Stimulated activated CD8-positive, alpha-beta memory T cell treated with anti-CD3 and anti-CD28 coated beads, Interleukin-4, amount 100 ng/mL, for 48 hours (primary cell): ENCODE results near the gene PLA2R1.

Experiments
- DNase-seq: peaks from one replicate; pipeline ENCODE4 v3.0.0-alpha.2; 2020

The PLA2R1 gene

DNA sequence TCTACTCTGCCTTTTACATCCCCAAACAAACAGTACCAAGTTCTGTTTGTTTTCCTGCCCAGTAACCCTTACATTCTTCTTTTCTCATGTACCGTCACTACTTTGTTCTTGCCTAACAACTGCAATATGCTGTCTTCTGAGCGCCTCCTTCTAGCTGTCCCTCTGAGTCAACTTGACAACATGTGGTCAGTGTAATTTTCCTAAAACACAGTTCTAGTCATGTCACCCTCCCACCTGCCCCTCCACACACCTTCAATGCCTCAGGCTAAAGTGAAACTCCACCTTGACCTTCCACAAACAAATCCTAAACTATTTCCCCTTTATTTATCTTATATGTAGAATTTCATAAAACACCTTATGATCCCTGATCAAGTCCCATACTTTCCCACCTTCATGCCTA lies 139.9 kb downstream of the PLA2R1 start:
- no peak for DNase-seq

DNA sequence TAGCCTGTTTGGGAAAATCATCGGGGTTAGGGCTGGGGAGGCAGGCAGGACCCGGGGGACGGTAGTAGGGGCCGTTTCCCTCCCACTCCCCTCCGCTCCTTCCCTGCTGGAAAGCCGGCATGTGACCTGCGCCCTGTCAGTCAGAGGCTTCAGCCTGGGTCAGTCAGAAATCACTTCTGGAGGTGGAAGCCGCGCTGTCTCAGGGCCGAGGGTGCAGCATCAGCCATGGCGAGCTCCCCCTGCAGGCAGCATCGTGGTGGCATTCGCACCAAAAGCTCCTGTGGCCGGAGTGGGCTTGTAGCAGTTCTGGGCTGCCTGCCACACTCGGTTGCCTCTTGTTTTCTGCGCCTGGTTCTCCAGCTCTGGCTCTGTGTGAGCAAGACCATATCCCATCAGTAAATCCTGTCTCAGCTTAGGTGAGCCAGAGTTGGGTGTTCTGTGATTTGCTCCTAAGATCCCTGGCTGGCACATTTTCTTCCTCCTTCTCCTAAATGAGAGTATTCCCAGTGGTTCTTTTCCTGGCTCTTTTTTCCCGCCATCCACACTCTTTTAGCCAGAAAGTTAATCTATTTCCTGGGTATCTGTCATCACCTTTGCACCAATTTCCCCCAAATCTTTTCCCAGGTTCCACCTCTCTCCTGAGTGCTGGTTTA lies 140.5 kb downstream of the PLA2R1 start:
- peak; percentile 93 for DNase-seq

DNA sequence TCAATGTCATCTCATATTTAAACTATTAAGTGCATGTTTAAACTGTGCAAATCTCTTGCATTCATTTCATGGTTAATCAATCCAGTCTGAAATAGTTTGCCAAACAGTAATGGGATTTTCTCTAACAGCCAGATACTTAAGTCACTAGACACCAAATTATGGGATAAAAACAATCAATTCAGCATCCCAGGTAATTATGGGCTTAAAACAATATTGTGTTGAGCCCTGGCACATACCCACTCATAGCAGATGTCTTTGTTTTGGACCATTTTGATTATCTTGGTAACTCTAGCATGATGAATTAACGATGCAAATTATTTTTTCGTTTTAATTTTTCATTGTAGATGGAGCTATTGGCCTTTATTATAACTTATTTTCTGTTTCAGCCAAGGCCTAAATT lies 145.9 kb downstream of the PLA2R1 start:
- no peak for DNase-seq

DNA sequence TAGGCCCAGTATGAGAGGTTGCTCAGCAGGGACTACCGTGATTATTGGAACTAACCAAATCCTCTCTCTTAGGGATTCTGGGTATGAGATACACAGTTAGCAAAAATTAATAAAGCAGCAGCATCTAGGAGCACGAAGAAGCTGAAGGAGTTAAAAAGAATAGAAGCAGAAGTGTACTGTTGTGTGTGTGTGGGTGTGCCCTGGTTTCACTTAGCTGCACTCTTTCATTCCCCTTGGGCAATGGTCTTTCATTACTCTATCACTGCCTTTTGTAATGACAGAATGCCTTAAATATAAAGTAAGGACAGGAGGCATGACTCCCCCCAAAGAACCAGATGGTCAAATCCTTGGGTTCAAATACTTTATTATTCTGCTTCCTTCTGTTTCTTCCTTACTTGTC lies 148.5 kb downstream of the PLA2R1 start:
- DNase-seq, result no peak

DNA sequence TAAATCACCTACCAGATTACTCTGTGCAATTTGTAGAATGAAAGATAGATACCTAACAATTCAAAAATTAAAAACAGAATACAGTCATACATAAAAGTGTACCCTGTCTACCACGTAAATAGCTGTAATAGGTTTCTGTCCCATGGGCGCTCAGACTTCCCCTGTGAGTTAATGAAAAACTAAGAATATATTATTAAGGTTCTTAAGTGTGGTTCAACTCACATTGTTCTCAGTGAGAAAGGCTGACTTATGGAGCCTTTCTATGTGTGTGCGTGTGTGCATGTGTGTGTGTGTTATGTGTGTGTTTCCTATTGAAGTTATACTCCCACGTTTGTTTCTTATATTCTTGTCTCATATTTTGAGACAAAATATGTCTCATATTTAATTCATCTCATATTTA lies 149.8 kb downstream of the PLA2R1 start:
- DNase-seq, result no peak

DNA sequence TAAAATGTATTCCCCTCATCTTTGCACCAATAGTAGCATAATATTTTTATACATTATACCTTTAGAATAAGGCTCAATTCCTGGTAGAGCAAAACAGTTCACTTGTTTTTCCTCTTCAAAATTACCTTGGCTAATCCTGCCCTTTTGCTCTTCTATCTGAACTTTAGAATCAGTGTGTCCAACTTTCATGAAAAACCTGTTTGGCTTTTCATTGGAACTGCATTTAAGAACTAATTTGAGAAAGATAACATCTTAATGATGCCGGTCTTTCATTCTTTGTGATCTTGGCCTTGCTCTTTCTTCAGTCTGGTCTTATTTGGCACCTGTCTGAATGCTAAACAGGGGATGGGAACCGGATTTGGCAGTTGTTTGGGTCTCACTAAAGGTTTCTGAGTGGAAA lies 151.5 kb downstream of the PLA2R1 start:
- no peak for DNase-seq

DNA sequence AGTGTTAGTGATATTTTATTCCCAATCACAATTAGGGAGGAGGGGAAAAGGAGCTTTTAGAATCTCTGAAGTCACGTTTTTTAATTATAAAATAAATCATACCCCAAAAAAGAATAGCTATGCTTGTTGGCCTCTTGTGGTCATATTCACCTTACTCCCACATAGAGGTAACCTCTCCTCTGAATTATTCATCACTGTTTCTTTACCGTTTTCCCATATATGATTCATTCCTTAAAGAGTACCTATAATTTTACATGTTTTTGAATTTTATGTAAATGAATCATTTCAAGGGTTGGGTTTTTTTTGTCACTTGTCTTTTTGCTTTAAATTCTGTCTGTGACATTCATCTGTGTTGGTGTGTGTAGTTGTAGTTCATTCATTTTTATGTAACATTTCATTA lies 153.8 kb downstream of the PLA2R1 start:
- DNase-seq, result no peak

DNA sequence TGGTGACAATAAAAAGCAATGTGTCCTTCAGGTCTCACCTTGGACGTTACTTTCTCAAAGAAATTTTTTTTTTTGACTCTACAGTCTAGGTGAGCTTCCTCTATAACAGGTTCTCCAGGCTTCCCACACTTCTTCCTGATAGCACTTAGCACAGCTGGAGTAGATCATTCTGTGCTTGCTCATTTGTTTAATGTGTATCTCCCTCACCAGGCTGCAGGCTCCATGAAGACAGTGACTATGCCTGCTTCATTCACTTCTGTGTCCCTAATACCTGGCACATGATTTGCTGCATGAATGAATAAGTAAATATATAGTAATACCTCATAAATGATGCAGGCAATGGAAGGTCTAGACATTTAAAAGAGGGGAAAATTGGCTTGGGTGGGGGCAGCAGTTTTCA lies 154.5 kb downstream of the PLA2R1 start:
- no peak for DNase-seq

DNA sequence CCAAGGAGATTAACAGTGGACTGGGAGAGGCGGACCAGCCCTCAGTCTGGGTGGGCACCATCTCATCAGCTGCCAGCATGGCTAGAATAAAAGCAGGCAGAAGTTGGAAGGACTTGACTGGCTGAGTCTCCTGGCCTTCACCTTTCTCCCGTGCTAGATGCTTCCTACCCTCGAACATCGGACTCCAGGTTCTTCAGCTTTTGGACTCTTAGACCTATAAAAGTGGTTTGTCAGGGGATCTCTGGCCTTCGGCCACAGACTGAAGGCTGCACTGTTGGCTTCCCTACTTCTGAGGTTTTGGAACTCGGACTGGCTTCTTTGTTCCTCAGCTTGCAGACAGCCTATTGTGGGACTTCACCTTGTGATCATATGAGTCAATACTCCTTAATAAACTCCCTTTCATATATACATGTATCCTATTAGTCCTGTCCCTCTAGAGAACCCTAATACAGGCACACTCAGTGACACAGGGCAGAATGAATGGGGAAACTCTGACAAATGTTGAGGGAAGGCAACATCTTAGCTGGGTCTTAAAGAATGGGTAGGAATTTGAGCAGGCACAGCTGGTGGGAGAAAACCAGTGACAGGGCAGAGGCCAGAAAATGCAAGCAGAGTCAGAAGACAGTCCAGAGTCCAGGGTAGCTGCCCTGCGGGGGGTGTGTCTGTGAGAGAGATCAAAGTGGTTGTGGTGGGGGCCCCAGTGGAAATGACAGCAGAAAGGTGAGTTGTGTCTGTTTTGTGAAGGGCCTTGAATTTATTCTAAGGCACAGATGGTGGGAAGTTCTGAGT lies 156.3 kb downstream of the PLA2R1 start:
- no peak for DNase-seq

DNA sequence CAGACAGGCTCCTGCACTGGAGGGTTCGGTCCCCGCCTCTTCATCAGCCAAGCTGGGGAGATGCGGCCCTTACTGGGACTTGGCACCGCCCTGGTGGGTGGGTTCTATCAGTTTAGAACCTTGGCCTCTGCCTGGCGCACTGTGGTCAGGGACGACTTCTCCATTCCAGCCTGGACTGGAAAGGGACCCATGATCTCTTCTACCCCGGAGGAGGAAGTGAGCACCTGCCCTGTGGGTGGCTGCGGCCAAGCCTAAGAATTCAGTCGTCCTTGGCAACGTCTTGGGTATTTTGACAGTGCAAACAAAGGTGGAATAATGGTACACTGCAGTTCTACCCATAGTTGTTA lies 157.5 kb downstream of the PLA2R1 start:
- no peak for DNase-seq

DNA sequence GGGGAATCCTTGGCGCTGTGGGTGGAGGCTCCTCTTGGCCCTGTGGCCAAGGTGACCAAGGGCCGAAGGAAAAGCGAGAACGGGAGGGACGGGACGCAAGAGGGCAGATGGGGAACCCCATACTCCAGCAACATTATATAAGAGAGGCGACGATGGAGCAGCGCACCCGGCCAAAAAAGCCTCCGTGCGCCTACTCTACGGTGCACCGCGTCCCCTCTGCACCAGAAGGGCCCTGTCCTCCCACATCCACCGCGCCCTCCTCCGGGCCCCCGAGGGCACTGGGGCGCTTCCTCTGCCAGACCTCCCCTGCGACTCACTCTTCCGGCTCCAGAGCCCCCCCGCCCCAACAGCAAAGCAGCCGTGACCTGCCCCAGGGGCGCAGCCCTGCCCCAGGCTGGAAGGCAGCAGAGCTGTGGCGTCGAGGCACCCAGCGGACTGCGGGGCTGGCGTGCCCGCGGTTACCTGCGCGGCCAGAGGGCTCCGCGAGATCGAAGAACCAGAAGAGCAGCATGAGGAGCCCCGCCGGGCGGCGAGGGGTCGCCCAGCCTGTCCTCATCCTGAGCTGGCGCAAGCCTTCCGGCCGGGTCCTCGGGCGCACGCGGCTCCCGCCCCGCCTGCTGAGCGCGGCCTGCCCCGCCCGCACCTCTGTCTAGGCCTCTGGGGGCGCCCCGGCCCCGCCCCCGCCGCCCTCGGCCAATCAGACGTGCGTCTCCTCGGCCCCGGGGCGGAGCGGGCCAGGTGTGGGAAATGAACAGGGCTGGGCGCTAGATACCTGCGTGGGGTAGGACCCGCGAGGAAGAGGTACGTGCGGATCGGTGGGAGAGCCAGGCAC lies 158.1 kb downstream of the PLA2R1 start, which contains the start of gene LY75:
LY75 (minus strand) TSS at position 630 of the 832 bp plus-strand sequence.
- DNase-seq, result peak; percentile 85

DNA sequence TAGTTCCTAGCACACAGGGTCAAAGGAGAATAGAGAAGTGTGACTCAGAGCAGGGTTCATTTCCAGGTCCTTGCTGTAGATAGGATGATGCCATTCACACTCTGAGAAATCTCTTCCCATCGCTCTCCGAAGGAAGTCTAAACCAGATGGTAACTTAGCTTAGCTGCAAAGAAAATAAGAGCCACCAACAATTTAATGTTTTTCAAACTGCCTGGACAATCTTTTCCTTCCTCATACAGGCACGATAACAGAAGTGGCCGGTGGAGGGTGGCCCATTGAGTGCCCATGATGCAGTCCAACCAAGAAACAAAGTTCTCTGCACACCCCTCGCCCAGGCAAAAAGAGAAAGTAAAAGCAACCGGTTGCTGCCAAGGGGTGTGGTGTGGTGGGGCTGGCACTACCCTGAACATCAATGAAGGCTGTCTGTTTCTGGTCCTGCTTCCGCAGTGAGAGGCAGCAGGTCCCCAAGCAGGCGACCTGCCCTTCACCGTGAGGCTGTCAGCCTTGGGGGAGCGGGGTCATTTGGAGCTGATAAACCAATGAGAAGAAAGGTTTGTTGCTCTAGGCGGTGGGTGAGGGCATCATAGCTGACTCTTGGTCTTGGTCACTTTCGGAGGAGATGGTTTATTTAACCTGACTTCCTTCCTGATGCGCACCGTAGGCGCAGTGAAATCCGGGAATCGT lies 158.8 kb downstream of the PLA2R1 start:
- DNase-seq, result peak; percentile 70

DNA sequence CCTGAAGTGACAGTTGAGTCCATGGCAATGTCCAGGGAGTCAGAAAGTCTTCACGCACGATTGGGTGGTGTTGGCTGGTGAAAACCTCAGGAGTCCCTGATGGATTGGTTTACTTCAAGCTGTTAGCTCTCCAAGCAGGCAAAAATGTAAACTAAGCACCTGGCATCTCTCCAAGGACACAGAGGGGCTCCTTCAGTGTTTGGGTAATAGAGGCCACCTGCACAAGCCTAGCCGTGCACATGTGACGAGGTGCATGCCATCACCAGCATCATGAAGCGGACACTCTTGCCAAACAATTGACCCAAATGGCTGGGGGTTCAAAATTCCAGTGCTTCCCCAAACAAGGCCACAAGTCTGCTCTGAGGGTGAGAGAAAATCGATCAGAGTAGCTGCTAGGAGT lies 159.7 kb downstream of the PLA2R1 start:
- no peak for DNase-seq

DNA sequence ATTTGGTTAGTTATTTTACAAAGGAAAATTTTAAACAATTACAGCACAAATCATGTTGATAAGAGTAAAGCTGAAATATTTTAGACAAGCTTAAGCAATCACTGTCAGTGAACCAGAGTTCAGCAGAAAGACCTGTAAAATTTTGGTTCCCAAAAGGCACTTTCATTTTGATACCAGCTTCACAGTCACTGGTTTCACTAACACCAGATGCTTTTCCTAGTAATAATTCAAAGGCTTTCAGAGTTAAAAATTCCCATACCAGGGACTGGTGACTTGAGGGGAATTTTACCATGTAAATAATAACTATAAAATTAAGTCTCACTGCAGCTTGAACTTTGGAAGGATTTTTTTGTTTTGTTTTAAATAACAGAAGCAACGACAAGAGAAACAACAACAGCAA lies 162.1 kb downstream of the PLA2R1 start:
- DNase-seq, result no peak

DNA sequence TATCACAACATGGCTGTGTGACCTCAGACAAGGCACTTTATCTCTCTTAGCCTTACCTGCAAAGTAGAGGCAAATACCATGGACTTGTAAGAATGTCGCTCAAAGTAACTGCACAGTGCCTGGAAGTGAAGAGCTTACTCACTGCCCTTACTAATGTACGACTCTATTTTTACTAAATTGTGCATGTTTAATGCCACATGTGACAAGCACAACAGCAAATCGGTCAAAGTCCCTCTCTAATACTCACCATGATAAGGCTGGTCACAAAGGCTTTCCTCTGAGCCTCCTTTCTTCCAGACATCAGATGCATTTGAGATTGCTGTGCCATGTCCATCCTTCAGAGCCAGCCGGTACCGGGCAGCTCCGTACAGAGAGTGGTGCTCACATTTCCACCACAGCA lies 164.0 kb downstream of the PLA2R1 start:
- DNase-seq, result no peak

DNA sequence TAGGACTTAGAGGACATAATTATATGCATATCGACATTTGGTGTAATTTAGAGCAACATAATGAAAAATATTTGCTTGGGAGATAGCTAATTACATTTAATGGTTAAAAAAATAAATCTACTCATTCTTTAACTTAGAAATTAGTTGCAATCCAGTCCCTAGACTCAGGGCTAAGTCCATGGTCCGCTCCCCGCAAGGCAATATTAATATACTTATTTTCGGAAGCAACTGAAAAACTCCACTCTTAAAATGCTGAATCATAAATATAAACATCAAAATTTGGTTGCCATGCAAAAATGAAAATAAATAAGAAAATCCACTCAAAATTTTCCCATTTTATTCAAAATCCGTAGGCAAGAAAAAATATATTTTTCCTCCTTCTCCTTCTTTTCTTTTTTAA lies 164.7 kb downstream of the PLA2R1 start:
- no peak for DNase-seq

DNA sequence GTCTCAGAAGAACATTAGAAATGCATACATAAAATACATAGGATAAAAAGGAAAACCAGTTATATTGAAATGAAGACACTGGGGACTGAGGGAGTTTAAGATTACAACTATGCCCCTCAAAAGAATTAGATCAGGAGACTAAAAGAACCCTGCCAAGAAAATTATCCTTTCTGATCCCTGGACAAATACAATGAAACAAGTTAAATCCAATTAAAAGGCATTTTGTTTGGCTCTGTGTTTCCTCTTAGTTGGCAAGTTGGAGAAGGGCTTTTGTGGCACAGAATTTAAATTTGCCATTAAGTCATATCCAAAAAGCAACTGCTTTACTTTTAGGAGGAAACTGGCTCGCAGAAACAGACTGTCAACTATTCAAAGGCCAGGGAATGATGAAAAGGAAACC lies 165.3 kb downstream of the PLA2R1 start:
- no peak for DNase-seq

DNA sequence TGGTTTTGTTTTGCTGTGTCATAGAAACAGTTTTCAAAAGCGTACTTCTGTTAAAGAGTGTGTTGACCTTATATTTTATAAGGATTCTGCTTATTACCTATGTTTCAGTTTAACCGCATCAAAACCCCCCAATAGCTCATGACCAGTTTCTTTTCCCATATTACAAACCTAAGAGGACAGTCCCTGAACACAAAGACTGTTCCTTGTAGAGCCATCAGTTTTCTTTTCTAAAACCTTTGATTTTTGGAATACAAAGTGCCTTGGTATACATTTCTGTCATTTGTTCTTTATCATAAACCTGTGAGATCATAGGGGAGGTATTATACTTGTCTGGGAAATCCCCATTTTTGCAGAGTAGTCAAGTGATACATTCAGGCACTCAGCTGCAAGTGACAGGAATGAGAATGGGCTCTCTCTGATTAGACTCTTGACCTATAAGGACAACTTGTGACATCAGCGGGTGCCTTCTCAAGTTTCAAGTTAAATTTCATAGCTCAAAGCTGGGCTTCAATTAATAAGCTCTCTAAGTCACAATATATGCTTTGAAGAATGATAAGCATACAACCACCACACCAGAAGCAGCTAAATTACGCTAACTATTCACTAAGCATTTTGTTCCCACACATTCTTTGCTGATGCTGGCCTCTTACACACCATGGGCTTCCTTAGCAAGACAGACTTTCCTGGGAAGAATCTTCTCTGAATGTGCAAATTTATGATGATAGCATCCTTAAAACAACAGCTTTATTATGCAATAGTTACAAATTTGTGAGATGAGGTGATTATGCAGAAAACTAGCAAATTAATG lies 167.0 kb downstream of the PLA2R1 start:
- no peak for DNase-seq

DNA sequence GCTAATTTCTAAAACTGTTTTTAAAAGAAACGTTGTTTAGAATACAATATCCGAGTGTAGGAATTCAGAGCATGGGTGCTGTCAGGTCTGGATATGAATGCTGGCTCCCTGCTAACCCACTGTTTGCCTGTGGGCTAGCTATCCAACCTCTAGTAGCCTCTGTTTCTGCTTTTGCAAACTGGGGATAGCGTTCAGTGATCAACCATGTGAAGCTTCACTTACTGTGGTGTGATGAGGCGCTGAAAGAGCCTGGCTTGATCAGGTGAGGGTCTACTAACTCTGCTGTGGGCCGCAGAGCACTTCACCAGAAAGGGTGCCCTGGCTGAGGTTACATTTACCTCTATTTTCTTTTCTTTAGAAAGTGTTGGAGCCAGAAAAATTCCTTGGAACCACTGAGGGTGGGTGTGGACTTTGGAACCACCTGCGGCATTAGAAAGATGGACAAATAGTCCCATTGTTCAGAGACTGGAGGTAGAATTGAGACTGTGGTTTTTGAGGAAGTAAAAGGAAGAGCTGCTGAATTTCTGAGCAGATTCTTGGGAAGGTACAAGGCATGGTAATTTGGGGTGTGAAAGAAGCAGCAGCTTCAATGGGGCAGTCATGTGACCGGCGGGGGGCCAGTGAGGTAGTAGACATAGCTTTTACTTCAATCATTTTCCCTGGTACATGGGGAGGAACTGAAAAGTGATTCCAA lies 168.1 kb downstream of the PLA2R1 start:
- DNase-seq, result no peak

DNA sequence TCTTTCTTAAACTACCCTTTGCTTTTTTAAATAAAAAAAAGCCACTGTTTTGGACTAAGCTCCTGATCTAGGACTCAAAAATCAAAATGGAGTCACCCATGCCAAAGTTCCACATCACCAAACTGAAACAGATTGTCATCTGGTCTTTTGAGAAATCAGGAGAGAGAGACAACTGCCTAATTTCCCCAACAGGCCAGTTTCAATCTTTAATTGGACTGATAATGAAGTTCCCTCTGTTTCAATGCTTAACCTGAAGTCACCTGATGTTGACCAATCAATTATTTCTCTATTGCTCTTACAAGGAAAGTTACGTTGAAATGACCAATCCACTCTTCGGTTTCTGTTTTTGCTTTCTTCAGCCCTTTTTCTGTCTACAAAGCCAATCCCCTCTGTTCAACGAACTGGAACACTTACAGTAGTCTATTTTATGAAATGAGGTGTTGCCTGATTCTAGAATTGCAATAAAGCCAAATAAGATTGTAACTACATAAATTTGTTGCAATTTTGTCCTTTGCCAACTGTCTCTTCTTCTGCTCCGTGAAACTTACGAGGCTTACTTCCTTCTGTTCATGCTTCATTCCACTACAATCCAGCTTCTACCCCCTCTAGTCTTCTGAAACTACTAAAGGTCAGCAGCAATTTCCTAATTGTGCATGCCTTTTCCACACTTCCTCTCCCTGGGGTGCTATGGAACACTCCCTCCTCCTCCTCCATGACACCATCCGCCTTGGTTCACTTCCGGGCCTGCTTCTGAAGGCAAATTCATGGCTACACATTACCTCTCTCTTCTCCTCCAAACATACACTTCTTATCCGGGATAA lies 169.2 kb downstream of the PLA2R1 start:
- no peak for DNase-seq
